Activated naive CD4-positive, alpha-beta T cell treated with Interleukin-2 at 50 U/mL for 16 hours (primary cell): ENCODE data around the gene RTRAF.
A peak's percentile ranks its signal among the peaks of the same experiment; 100 is the strongest.

ENCODE experiments used
- DNase-seq: peaks from one replicate; pipeline ENCODE4 v3.0.0-alpha.2; 2020

Gene RTRAF

DNA sequence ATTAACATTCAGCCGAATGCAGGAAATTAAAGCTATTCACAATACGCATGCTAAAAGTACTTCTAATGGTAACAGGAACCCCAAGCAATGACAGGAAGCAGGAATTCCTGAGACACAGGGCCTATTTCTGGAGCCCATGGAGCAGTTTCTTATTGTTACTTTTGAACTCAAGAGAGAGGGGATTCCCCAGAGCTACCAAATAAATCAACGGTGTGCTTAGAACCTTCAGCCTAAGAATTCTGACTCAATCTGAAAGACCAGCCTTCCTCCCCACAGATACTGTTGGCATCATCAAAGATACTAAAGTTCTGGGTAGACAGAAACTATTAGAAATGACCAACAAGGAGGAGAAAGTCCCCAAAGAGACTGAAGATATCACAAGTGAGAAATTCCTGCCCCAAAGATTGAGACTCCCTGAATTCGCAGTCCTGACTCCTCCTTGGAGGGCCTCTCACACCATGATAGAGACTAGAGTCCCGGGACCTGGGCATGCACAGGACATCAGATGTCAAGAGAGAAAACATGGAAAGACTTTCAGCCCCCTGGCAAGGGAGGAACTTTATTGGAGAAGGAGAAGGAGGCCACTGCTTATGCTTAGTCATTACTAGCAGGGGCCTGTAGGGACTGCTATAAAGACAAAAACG lies 32.7 kb downstream of the RTRAF start:
- no peak for DNase-seq

DNA sequence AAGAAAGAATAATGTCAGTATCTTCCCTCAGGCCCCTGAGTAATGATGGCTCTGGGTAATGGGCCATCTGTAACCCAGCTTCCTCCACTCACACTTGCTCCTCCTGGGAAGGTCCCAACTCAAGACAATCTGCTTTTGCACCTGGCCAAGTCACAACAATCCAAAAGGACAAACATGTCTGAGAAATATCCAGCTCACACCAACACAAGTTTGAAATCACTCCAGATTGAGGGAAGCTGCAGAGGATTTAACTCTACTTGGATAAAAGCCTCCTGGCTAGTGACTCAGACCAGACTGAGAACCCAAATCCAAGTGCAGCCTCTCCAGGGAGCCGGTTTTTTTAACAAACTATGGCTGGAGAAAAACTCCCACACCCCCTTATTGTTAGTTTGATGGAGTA lies 34.2 kb downstream of the RTRAF start:
- no peak for DNase-seq

DNA sequence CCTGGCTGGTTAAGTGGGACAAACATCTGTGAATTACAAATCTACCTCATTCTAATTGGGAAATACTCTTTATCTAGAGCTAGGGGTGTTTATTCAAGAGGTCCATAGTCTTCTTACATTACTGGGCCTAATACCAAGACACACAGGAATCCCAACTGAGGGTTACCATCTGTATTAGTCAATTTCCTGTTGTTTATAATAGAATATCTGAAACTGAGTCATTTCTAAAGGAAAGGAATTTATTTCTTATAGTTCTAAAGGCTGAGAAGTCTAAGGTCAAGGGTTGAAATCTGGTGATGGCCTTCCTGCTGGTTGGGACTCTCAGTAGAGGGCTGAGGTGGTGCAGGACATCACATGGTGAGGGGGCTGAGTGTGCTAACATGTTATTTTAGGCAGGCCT lies 36.0 kb downstream of the RTRAF start:
- DNase-seq, result no peak

DNA sequence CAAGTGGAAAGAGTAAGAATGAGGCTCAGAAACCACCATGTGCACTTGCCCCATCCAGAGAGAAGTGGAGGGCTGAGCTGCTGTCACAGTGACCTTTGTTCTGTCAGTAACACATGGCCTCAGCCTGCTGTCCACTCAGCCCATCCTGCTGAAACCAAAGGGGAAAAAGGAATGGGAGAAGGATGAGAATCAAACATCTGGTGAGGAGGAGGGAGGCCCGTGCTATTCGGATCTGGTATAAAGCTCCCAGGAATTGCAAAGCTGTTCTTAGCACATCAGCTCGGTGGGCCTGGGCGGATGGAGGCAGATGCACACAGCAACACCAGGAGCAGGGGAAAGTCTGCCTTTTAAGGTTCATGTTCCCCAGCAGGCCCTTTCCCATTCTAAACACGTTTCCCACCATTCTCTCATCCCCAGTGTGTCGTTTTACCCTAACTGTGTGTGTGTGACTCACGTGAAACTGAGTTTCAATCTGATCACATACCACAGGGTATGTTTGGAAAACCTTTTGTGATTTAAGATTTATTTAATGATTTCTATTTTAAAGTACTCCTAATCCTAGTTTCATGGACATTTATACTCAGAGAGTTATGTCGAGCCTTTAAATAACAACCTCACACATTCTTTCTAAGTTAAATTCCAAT lies 36.8 kb downstream of the RTRAF start:
- no peak for DNase-seq

DNA sequence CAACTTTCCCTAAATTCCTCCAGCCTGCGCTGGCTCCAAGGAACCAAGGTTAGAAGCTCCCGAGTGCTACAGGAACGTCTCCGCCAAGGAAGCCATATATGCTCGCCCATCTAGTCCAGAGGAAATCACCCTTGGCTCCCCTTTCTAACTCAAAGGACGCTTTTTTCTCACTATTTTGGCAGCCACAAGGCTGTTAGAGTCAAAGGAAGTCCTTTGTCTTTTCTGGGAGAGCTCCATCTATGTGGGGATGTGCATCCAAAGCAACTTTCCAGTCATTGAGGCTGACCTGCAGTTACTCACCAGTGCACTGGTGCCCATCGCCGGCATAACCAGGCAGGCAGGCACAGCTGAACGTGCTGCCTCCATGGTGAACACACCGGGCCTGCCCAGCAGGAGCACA lies 37.6 kb downstream of the RTRAF start:
- no peak for DNase-seq

DNA sequence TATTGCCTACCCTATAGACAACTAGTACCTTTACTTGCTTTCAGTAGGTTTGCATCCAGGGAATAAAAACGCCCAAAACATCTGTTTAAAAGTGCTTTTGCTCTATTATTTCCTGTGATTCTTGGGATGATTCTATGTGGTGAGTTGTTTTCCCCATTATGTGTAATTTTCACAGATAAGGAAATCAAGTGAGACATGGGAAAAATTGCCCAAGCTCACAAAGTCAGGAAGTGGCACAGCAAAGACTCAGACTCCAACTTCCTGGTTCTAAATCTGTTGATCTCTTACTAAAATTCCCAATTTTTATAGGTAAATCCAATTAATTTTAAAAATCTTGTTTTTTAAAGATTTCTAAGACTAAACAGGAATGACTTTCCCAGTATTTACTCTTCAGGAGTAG lies 40.5 kb downstream of the RTRAF start:
- DNase-seq, result no peak

DNA sequence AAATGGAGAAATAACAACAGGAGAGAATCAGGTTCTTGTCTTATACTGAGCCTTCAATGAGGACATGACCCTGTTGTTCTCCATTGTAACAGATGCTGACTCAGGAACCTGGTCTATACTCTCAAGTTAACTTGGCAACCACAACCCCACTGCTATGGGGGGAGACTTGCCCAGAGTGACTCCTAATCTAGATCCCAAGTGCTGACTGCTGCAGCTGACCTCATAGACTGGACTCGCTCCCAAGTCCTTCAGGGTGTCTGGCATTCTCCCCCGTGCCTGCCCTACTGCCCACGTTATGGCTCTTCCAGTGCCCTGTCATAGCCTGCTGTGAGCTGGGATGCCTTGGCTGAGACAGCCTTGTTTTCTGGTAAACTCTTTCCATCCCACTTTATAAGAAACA lies 42.4 kb downstream of the RTRAF start:
- DNase-seq, result no peak

DNA sequence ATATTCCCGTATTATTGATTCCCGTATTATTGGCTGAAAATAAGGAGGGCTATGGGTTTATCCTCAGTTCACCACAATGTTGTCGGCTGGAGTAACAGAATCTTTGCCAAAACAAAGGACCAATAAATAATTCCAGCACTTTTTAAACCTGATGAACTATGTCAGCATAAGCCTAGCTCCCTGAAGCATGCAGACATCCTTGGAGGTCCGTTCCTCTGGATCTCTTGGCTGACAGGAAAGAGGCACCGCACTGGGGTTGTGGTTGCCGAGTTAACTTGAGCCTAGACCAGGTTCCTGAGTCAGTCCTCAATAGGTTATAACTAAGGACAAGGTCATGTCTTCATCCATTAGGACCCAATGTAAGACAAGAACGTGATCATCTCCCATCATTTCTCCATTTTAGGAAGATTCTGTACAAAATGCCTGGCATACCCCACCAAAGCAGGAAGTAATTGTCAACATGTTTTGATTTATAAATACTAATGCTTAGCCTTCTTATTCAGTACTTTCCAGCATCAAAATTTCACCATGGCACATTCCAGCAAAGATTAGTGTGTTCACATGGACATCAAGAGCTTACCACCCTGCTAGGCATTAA lies 43.0 kb downstream of the RTRAF start:
- DNase-seq, result no peak

DNA sequence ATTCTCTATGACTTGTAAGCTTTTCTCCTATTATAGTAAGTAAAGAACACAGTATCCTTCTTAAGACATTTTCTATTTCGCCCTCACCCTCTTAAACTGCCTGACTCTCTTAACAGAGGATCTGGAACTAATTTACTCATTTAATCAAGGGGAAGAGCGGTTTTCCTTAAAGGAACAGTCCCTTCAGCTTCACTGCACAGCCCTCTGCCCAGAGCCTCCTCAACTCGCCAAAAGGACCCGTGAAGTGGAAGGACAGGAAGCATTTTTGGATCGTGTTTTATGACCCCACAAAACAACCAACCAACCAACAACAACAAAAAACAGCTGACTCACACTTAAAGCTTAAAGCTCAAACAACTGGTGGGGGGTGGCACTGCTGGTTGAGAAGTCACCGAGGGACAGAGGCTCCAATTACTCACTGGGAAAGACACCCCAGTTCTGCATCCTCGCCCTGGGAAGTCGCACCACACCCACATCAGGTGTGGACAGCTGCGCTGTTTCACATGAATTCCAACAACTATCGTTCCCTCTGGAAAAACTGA lies 43.8 kb downstream of the RTRAF start:
- DNase-seq, result no peak

DNA sequence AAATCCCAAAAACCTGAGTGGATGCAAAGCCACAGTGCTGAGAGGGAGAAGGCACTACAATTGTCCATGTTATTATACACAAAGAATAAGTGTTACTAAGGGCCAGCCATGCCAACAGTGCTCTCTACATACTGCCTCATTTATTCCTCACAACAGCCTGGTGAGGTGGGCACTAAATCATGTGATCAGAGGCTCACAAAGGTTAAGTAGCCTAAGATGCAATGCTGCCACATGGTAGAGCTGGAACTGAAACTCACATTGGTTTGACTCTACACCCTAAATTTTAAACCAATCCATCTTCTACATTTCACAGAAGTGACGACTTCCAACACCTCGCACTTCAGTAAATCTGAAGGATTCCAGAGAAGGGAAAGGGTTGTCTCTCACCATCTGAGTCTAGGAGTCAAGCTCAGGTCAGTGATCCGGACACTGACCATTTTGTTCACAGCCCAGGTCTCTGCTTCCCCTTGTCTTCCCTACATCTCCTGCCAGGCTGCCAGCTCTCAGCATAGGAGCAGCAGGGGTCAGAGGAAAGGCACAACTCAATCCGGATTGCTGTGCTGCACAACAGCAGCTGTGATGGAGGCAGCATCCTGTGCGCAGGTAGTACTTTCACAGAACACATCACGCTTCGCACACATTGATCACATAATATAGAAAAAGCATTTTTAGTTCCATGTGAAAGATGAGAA lies 49.9 kb downstream of the RTRAF start:
- DNase-seq, result no peak

DNA sequence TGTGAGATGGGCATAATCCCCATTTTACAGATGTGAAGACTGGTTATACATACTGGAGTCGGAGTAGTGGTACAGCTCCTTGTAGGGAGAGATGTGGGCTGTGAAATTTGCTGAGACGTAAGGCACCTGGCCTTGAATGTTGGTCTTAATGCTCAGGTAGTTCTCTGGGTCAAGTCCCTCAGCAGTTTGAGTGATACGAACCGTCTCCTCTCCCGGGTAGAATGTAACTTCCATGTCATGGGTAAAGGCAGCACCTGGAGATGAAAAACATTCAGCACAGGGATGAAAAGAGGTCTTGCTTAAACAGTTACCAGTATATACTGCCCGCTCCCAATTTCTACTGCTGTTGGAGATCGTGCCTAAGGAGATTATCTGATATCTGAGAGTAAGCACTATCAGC lies 51.3 kb downstream of the RTRAF start:
- DNase-seq, result no peak

DNA sequence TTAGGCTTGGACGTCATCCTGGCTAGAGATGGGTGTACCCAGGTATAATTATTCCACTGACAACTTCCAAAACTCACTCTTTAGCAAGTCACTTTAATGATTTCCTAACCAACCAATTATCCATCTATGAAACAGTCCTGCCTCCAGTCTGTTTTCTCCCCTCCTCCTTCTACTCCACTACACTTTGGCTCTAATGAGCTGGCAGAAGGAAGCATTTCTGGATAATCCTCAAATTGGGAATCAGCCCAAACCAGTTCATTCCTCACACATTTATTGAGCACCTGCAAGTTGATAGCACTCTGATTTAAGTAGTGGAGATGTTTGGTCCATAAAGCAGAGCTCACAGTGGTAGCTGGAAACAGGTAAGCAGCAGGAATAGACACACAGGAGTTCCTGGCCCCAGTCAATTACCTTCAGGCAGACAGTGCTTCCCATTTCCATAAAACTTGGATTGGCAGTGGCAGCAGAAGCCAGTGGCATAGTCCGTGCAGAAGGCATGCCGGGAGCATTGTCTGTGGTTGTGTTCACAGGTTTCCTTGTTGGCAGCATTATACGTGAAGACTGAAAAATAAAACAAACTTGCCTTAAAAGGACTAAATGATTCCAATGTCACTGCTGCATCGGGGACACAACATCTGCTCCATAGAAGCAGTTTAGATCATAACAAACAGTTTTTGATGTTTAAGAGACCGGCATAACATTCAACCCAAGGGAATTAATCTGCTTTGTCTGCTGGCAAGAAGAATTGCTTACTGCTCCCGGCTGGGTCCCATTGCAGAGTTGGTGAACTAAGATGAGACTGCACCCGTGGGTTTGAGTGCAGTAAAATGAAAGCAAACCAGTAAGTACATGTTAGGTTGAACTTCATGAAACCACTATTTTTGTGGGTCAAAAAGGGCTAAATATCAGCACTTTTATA lies 53.3 kb downstream of the RTRAF start:
- no peak for DNase-seq

DNA sequence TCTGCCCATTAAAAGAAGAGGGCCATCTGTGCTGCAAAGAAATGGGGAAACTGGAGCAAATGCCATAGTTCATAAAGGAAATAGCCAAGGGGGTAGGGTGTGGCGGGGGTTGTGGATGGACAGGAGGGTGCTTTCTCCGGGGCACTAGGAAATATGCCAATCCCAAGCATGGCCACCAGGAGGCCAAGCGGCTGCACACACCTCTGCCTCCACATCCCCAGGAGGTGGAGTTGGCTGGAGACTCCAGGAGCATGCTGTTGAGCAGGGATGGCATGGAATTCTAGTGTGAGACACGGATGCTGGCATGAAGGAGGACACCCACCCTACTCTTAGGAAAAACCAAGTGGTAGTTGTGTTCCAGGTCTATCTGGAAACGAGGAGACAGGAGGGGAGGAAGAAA lies 54.3 kb downstream of the RTRAF start:
- DNase-seq, result peak; percentile 46

DNA sequence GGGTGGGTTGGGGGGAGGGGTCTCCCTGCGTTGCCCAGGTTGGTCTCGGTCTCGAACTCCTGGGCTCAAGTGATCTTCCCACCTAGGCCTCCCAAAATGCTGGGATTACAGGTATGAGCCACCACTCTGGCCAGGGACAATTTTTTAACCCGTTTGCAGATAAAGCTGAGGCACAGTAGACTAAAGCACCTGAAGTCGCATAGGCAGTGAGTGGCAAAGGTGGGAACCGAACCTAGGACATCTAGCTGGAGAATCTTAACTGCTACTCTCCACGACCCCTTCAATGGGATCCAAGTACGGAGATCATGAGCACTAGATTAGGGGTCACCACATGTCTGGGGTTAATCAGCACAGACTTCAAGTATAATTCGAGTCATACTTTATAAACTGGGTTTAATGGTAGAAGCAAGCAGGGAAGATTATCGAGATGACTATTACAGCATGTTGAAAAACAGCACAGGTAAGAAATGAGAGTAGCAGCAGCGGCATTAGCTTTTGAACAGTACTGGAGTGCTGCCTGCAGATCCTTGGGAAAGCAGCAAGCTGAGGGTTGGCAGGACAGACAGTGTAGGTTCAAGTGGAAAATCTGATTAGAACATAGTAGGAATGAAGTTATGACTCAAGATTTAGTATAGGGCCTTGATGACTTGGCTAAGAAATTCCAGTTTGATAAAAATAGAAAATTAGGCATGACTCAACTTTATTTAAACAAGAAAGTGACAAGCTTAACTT lies 55.6 kb downstream of the RTRAF start:
- no peak for DNase-seq

DNA sequence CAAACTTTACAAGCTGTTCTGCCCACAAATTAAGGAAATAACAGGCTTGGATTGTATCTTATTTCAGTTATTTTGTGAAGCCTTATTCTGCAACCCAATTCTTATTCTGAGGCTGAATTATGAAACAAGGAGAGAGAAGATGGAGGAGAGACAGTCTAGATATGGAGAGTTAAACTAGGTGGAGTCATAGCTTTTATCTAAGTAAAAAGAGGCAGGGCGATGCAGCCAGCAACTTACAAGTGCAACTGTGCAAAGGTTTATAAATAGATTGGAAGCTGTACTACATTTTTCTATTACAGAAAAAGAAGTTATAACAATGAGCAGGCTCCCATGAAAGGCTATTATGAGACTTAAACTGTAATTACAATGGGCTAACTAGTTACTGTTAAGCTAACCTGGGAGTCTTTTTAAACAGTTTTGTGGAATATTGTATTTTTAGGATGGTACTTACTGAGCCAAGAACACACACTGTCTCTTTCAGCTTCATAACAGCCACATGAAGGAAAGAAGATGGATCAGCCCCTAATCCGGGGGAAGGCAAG lies 57.1 kb downstream of the RTRAF start:
- no peak for DNase-seq

DNA sequence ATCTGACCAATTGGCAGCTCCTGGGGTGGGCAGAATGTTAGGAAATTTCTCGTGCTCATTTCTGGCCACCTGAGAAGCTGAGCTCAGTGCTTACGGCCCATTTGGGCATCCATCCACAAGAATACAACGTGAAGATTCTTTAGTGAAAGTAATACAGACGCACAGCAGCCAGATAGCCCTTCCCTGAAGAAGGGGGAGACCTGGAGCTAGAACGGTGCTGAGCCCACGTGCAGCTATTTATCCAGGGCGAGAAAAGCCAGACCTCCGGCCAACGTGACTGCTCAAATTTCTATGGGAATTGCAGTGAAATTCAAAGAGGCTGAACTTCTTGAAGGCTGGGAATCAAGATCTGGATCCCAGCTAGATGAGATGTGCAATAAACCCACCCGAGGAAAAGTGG lies 58.8 kb downstream of the RTRAF start:
- DNase-seq, result no peak

DNA sequence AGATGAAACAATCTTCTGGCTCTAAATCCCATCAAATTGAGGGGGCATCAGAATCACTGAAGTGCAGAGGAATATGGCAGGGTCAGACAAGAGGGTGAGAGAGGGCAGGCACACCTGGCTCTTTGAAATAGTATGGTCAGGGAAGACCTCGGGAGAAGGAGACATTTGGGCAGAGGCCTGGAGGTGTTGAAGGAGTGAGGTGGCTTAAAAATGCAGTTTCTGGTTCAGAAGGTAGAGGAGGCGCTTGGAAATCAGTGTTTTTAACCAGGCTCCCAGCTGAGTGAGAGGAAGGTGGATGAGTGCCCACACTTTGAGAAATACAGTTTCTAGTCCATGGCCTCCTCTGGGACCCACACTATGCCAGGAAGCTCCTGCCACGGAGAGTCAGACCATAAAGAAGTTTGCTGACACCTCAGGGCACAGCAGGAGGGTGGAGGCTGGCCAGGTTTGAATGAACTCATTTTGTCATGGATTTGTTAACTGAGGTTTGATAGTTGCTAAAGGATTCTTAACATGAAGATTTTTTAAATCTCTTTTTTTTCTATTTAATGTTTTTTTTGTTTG lies 59.4 kb downstream of the RTRAF start:
- no peak for DNase-seq

DNA sequence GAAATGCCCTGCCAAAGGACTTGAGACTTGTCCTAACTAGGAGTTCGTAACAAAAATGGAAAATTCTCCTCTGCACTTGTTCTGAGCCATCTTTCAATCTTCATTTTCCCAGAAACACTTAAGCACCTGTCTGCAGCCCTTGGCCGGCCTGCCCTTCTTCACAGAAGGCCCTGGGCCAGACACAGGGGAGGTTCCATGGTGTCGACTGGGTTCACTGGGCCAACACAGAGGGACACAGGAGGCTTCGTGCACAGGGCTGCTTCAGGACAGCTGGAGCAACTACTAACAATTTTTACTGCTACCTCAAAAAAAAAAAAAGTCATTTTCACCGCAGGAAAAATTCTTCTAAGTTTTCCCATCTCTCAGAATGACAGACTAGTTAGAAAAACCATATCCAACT lies 59.9 kb downstream of the RTRAF start:
- no peak for DNase-seq

DNA sequence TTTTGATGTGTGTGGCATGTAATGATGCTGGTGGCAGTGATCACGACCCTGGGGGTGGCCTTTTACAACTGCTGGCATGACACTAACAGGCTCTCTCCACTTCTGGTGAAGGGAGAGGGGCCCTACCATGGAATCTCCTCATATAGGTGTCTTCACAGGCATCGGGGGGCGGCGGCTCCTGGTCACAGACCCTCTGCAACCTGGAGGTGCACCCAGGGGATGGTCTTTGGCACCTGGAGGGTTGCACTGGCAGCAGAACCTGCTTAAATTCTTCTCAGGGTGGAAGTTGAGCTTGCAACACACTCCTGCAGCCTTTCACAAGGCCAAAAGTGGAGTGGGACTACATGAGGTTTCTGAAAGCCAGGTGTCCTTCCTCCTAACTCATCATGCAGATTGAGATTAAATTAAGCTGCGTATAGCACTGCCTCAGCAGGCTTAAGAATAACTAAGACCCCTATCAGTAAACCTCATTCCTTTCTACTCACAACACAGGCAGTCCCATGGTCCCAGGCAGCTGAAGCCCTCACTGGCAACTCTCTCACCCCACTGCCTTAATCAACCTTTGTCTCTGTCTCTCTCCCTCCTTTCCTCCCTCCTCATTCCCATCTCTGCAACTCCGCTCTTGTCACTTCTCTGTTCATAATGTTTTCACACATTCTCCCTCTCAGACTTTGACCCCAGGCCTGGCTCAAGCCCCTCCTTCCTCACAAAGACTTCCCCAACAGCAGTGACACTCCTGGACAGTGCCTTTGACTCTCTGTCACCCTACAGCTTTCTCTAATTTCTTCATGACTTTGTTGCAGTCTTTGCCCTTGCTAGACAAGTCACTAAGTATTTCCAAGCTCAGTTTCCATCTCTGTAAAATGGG lies 60.6 kb downstream of the RTRAF start:
- no peak for DNase-seq

DNA sequence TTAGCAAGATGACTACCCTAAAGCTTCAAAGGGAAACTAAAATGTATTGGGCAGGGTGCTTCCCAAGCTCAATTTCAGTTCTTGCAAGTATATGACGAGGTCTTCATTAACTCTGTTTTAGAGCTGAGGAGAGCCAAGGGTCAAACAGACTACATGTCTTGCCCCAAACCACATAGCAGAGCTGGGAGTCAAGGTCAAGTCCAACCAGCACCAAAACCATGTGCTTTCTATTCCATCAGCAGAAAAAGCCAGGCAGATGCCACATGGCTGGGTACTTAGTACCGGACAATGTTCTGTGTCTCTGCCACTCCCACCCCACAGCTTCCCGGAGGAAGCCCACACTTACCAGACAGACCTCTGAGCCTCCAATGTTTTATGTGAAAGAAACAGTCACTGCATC lies 61.9 kb downstream of the RTRAF start:
- DNase-seq, result no peak
